Astrocyte of the cerebellum (primary cell): ENCODE data around the gene SMAD5.

Experiments
- DNase-seq: peaks from one replicate; pipeline ENCODE4 v3.0.0-alpha.2; 2011; ENCODE audit warnings: low read depth
- H3K4me3 ChIP-seq: 2 replicates; pipeline ENCODE4 v1.5.1; 2011; ENCODE audit warnings: mild to moderate bottlenecking, low read depth, low read length, moderate library complexity
- in situ Hi-C: cut with HindIII; loops from 2 replicates; pipeline ENCODE4 v1.10.0; 2017; ENCODE audit warnings: low sequenced_read_pairs
- TF ChIP-seq, protein P1 (sequence below): IDR thresholded peaks from 2 replicates; pipeline ENCODE4 v1.5.1; 2012; ENCODE audit warnings: low read length, low read depth, moderate library complexity, mild to moderate bottlenecking; ENCODE audit errors: missing control alignments

SMAD5 gene

DNA sequence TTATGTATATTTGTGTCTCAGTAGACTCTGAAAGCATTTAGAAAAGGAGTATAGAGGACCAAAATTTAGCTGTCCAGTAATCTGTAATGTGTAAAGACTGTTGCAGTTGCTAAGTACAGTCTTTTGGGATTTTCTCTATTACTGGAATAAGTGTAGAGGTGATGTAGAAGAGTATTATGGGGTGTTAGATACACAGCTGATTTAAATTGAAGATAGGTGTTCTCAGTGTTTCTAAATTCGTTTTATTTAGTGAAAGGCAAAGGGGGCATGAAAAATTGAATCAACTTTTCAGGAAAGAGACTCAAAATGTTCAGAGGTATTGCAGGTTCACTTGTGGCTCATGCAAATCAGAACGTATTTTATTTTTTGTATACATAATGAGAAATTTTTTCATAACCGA, 13.6 kb downstream of the SMAD5 start:
- TF ChIP-seq, protein P1, sequence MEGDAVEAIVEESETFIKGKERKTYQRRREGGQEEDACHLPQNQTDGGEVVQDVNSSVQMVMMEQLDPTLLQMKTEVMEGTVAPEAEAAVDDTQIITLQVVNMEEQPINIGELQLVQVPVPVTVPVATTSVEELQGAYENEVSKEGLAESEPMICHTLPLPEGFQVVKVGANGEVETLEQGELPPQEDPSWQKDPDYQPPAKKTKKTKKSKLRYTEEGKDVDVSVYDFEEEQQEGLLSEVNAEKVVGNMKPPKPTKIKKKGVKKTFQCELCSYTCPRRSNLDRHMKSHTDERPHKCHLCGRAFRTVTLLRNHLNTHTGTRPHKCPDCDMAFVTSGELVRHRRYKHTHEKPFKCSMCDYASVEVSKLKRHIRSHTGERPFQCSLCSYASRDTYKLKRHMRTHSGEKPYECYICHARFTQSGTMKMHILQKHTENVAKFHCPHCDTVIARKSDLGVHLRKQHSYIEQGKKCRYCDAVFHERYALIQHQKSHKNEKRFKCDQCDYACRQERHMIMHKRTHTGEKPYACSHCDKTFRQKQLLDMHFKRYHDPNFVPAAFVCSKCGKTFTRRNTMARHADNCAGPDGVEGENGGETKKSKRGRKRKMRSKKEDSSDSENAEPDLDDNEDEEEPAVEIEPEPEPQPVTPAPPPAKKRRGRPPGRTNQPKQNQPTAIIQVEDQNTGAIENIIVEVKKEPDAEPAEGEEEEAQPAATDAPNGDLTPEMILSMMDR = no peak
- in situ Hi-C loops = no loop called here
- H3K4me3 ChIP-seq = no peak overlapping the region
- DNase-seq = no peak

DNA sequence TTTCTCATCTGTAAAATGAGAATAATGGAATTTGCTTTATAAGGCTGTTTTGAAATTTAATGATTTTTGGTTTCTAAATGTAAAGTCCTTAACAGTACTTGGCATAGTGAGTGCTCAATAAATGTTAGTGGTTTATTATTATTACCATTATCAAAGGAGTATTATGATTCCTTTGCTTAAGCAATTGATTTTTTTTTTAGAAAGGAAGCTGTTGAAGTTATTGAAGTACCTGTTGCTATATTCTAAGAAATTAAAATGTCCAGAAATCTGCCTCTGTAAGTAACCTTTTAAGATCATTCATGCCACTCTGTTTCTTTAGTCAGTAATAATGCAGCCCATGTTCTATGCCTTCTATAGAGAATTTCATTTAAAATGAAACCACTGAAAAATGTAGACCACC, 15.0 kb downstream of the SMAD5 start:
- DNase-seq = no peak
- in situ Hi-C loops = no loop called here
- TF ChIP-seq, protein P1 = no peak
- no peak overlapping the region for H3K4me3 ChIP-seq

DNA sequence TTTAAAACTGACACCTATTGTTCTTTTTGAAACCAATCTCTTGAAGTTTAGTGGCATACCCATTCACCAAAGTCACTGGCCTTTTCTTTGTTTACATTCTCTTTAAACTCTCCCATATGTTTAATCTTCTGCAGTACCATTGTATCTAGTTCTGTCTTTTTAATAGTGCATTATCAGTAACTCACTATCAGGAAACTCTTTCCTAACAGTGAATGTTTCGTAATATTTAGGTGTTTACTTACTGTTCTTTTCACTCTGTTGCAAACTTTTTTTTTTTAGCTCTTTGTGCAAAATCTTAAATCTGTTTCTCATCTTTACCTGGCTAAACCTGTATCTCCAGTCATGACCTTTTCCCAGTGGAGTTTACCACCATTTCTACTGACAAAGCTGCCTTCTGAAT, 17.2 kb downstream of the SMAD5 start:
- no peak overlapping the region for H3K4me3 ChIP-seq
- DNase-seq = no peak
- TF ChIP-seq, protein P1 = no peak
- in situ Hi-C loops = no loop called here

DNA sequence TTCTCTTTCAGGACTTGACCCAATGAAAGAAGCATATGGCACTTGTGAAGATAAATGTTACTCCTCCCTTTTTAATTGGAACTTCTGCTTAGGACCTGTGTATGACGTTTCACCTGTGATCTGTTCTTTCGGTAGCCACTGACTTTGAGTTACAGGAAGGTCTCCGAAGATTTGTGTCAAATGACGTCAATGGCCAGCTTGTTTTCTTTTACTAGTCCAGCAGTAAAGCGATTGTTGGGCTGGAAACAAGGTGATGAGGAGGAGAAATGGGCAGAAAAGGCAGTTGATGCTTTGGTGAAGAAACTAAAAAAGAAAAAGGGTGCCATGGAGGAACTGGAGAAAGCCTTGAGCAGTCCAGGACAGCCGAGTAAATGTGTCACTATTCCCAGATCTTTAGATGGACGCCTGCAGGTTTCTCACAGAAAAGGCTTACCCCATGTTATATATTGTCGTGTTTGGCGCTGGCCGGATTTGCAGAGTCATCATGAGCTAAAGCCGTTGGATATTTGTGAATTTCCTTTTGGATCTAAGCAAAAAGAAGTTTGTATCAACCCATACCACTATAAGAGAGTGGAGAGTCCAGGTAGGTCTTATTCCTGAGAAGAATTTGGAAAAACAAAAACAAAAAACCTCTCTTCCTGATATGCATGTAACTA, 21.1 kb downstream of the SMAD5 start:
- in situ Hi-C loops = no loop called here
- no peak for DNase-seq
- H3K4me3 ChIP-seq = no peak overlapping the region
- TF ChIP-seq, protein P1 = no peak

DNA sequence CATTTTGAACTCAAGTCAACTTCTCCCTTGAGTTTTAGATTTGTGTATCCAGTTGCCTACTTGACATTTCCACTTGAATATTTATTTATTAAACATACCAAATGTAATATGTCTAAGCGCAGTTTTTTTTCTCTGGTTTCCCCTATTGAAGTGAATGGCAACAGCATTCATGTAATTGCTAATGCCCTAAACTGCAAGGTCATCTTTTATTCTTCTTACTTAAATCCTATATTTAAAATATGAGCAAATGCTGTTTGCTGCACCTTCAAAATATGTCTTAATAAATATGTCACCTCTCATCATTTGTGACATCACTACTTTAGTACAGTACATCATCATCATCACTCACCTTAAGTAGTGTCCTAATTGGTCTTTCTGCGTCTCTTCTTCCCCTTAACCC, 22.4 kb downstream of the SMAD5 start:
- no peak for DNase-seq
- no peak overlapping the region for H3K4me3 ChIP-seq
- TF ChIP-seq, protein P1 = no peak
- in situ Hi-C loops = no loop called here

DNA sequence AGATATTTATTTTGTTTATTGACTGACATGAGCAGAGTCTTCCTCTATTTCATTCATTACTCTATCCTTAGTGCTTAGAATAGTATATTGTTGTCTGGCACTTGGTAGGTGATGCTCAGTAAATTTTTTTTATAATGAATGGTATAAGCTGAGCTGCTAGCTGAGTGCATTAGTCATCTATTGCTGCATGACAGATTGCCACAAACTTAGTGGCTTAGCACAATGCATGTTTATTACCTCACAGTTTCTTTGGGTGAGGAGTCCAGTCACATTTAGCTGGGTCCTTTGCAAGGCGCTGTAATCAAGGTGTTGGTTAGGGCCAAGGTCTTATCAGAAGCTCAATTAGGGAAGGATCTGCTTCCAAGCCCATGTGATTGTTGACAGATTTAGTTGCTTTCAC, 23.1 kb downstream of the SMAD5 start:
- H3K4me3 ChIP-seq = no peak overlapping the region
- TF ChIP-seq, protein P1 = no peak
- DNase-seq = no peak
- in situ Hi-C loops = no loop called here
